GM10248 (cell line): ENCODE measurements around the gene HIF3A.

ENCODE experiments used
- CTCF ChIA-PET: fragments of 300-600 bp; sonication (Branson Sonifier 250); formaldehyde crosslinking; extraction: SDS; loops from one replicate; lab custom pipeline; 2021; ENCODE audit warnings: antibody characterized with exemption; lab: Yijun Ruan, JAX
- POLR2A ChIA-PET: fragments of 350-650 bp; sonication (Branson Sonifier 250); formaldehyde crosslinking; extraction: SDS; loops from one replicate; lab custom pipeline; 2020; ENCODE audit warnings: antibody characterized with exemption; lab: Yijun Ruan, JAX
- DNase-seq: peaks from one replicate; pipeline ENCODE4 v3.0.0; 2012; ENCODE audit errors: extremely low spot score
- TF ChIP-seq, protein P1 (sequence below): IDR thresholded peaks from 2 replicates; pipeline ENCODE4 v1.5.1; 2012; ENCODE audit warnings: mild to moderate bottlenecking, low read depth; ENCODE audit errors: extremely low read depth, missing control alignments, control extremely low read depth

The HIF3A gene

DNA sequence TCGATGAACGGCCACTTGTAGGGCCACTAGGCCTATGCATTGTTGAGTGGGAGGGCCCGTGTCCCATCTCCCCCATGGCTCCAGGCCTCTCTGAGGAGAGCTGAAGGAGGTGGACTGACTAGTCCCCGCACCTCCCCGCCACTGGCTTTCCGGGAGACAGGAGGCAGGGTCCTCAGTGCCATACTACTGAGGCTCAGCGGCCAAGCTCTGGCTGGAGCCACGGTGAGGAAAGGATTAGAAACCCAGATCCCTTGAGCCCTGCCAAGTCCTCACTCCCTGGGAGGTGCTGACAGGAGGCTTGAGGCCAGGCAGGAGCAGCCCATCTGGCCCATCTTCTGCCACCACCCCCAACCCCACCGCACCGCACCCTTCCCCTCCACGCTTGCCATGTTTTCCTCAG, 87.6 kb downstream of the HIF3A start:
- no peak for DNase-seq
- POLR2A ChIA-PET = no interaction called here
- TF ChIP-seq, protein P1, sequence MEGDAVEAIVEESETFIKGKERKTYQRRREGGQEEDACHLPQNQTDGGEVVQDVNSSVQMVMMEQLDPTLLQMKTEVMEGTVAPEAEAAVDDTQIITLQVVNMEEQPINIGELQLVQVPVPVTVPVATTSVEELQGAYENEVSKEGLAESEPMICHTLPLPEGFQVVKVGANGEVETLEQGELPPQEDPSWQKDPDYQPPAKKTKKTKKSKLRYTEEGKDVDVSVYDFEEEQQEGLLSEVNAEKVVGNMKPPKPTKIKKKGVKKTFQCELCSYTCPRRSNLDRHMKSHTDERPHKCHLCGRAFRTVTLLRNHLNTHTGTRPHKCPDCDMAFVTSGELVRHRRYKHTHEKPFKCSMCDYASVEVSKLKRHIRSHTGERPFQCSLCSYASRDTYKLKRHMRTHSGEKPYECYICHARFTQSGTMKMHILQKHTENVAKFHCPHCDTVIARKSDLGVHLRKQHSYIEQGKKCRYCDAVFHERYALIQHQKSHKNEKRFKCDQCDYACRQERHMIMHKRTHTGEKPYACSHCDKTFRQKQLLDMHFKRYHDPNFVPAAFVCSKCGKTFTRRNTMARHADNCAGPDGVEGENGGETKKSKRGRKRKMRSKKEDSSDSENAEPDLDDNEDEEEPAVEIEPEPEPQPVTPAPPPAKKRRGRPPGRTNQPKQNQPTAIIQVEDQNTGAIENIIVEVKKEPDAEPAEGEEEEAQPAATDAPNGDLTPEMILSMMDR = no peak
- CTCF ChIA-PET = interaction anchor here (2.4 kb wide), 1 partner anchor 11 kb away, joined by 14 read pairs; no protein-coding TSS in a partner anchor

GRCh38 chr19:46385636-46386035, 88.8 kb downstream of the HIF3A start:
- POLR2A ChIA-PET = no interaction called here
- CTCF ChIA-PET = interaction anchor here (0.9 to 2.4 kb wide), 5 partner anchors 8 to 153 kb away, joined by 3 to 13 read pairs (median 7); no protein-coding TSS in a partner anchor
- DNase-seq = no peak
- TF ChIP-seq, protein P1 = no peak

GRCh38 chr19:46386151-46386550, 89.3 kb downstream of the HIF3A start:
- CTCF ChIA-PET = interaction anchor here (0.8 to 2.4 kb wide), 8 partner anchors 8 to 152 kb away, joined by 3 to 13 read pairs (median 5); no protein-coding TSS in a partner anchor
- no peak for DNase-seq
- TF ChIP-seq, protein P1 = no peak
- POLR2A ChIA-PET = no interaction called here

DNA sequence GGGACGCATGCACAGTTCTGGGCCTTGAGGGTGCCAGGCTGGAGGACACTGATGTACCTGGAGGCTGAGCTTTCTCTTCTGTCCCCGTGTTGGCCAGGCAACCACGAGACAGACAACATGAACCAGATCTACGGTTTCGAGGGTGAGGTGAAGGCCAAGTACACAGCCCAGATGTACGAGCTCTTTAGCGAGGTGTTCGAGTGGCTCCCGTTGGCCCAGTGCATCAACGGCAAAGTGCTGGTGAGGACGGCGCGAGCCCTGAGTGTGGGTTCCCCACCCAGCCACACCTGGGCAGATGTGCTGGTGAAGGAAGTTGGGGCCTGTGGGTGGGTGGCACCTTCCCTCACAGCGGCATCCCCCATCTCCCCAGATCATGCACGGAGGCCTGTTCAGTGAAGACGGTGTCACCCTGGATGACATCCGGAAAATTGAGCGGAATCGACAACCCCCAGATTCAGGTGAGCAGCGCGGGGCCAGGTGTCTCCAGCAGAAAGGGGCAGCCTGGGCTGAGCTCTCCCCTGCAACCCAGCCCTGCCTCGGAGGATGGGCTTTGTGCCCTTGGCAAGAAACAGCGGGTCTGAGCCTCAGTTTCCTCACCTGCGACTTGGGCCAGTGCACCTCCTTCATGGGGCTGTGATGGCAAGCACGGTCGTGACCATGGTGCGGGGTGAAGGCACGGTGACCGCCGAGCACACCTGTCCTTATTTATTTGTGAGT, 90.3 kb downstream of the HIF3A start:
- DNase-seq = no peak
- ChIA-PET CTCF (interaction anchor here (0.8 to 2.4 kb wide), 6 partner anchors 8 to 100 kb away, joined by 3 to 13 read pairs (median 6); no protein-coding TSS in a partner anchor), POLR2A (no interaction called here)
- TF ChIP-seq, protein P1 = no peak

DNA sequence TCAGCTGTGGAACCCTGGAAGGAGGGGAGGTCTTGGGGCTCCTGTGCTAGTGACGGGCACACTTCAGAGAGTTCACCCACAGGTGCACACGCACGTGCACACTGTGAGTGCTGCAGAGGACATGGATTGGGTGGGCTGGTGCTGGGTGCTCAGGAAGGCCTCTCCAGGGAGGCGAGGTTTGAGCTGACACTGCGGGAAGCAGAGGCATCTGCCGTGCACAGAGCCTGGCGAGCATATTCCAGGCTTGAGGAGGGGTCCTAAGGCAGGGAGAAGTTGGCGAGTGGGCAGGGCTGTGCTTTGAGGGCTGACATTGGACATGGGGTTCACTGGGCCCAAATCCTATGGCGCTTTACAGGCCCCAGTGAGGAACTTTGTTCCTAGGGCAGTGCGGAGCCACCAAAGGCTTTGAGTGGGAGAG, 90.9 kb downstream of the HIF3A start:
- no peak for DNase-seq
- POLR2A ChIA-PET = no interaction called here
- CTCF ChIA-PET = interaction anchor here (1.0 to 2.4 kb wide), 3 partner anchors 7 to 100 kb away, joined by 3 to 13 read pairs (median 6); no protein-coding TSS in a partner anchor
- TF ChIP-seq, protein P1 = no peak

DNA sequence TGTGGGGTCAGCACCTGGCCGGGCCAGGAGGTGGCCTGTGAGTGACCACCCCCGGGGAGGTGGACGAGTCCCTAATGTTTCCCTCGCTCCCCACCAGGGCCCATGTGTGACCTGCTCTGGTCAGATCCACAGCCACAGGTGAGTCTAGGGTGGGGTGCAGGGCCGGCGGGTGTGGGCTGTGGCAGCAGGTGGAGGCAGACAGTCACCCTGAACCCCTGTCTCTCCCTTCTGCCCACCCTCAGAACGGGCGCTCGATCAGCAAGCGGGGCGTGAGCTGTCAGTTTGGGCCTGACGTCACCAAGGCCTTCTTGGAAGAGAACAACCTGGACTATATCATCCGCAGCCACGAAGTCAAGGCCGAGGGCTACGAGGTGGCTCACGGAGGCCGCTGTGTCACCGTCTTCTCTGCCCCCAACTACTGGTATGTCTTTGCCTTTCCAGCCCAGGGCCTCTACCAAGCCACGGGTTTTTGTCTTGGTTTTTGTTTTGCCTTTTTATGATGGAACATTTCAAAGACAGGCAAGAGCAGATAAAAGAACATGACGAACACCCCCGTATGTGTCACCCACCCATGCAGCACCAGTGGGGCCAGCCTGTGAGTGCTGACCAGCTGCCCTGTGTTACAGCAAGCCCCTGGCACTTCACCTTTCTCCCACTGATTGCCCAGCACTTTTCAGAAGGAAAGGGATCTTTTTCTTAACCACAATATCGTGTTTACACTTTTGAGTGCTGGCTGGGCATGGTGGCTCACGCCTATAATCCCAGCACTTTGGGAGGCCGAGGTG, 91.7 kb downstream of the HIF3A start:
- ChIA-PET CTCF (interaction anchor here (1.0 kb wide), 1 partner anchor 20 kb away, joined by 3 read pairs; no protein-coding TSS in a partner anchor), POLR2A (no interaction called here)
- DNase-seq = no peak
- TF ChIP-seq, protein P1 = no peak
